ENCODE results near the gene PCDHA6. TPM values are rescaled to one million over a fixed set of nuclear protein-coding genes. Genes with fewer than 3 reads are reported as not detected.
"Not testable (repeated sequence)": the region's sequence is repeated elsewhere in the genome, so short reads cannot be mapped to it uniquely, and the experiment has no call there.

The PCDHA6 gene
- total RNA-seq, 4 donors from 2014 or later, result 0.33 to 0.97 (median 0.76) TPM

GRCh38 chr5:140840978-140841962 lies 13.5 kb downstream of the PCDHA6 start, which contains the start of gene PCDHA8:
Gene PCDHA8 (plus strand): TSS chr5:140841187. CDS start chr5:140841322, 135 bp downstream.
- TF ChIP-seq EP300 (IDR thresholded peaks at IDR 0.05) (no peak), POLR2AphosphoS5 (IDR thresholded peaks at IDR 0.05) (no peak), CTCF (IDR thresholded peaks at IDR 0.05) (no peak), POLR2A (IDR thresholded peaks at IDR 0.05; ENCODE audit: low read depth) (no peak)
- H3K27me3 ChIP-seq, result peaks cover 0 to 64% (median 4%) of the 10 kb centered on the region in 4 donors

GRCh38 chr5:140842798-140843733 lies 15.3 kb downstream of the PCDHA6 start:
- peak; percentile 62 for DNase-seq (ENCODE audit: extremely low spot score)
- TF ChIP-seq EP300 (IDR thresholded peaks at IDR 0.05) (no peak), CTCF (IDR thresholded peaks at IDR 0.05) (no peak), POLR2A (IDR thresholded peaks at IDR 0.05; ENCODE audit: low read depth) (no peak), POLR2AphosphoS5 (IDR thresholded peaks at IDR 0.05) (no peak)
- intact Hi-C loops (cut with DNase I), result no loop called here
- Histone ChIP-seq H3K36me3 (no peaks in the 10 kb centered on the region), H3K4me1 (no peaks in the 10 kb centered on the region), H3K4me3 (no peak overlapping the region), H3K27me3 (peaks cover 0 to 70% (median 6%) of the 10 kb centered on the region in 4 donors), H3K9me3 (peaks cover 0 to 43% (median 34%) of the 10 kb centered on the region in 4 donors), H3K27ac (replicated peaks in 1 of 4) (no peak overlapping the region)
- WGBS, result 44% methylated on average over 56 of the region's 87 CpGs

More at GRCh38 chr5:140840978-140841962, 13.5 kb downstream of the PCDHA6 start, which contains the start of gene PCDHA8:
- Histone ChIP-seq H3K9me3 (peaks cover 0 to 40% (median 33%) of the 10 kb centered on the region in 4 donors), H3K36me3 (no peaks in the 10 kb centered on the region), H3K4me1 (no peaks in the 10 kb centered on the region), H3K4me3 (no peak within 1 kb of the TSS), H3K27ac (replicated peaks in 1 of 4) (no peak within 1 kb of the TSS)
- peak; percentile 53 for DNase-seq (ENCODE audit: extremely low spot score)
- intact Hi-C loops (cut with DNase I), result no loop called here
- 20% methylated on average over 38 of the region's 47 CpGs for WGBS

- DNase-seq (ENCODE audit: extremely low spot score); H3K36me3 ChIP-seq; H3K27ac ChIP-seq (replicated peaks in 1 of 4); intact Hi-C loops (cut with DNase I); H3K4me3 ChIP-seq; H3K4me1 ChIP-seq: not testable (repeated sequence)
- Histone ChIP-seq H3K9me3 (peaks cover 0 to 29% (median 20%) of the 10 kb centered on the region in 4 donors), H3K27me3 (peaks cover 0 to 64% (median 8%) of the 10 kb centered on the region in 4 donors)
- 24% methylated on average over 24 of the region's 48 CpGs for WGBS
These were observed 20.7 kb downstream of the PCDHA6 start, which contains the start of gene PCDHA9 for GRCh38 chr5:140848139-140849102. Gene PCDHA9 (plus strand): TSS chr5:140848382. CDS start chr5:140848496, 114 bp downstream.

- H3K36me3 ChIP-seq; DNase-seq (ENCODE audit: extremely low spot score); intact Hi-C loops (cut with DNase I); H3K4me1 ChIP-seq; H3K27ac ChIP-seq (replicated peaks in 1 of 4); H3K4me3 ChIP-seq: not testable (repeated sequence)
- 46% methylated on average over 20 of the region's 101 CpGs for WGBS
- Histone ChIP-seq H3K9me3 (peaks cover 0 to 28% (median 14%) of the 10 kb centered on the region in 4 donors), H3K27me3 (peaks cover 0 to 68% (median 8%) of the 10 kb centered on the region in 4 donors)
These were observed 22.3 kb downstream of the PCDHA6 start for GRCh38 chr5:140849831-140850634.

All from esophagus muscularis mucosa (tissue), 4 donors.